OCI-LY3 (cell line): ENCODE measurements around the gene GALNT18.

ENCODE experiments used
- EZH2phosphoT487 ChIP-seq: fragments of 200-600 bp; shearing (Covaris generic); IDR thresholded peaks from 2 replicates; pipeline ENCODE4 v1.6.1; 2018; ENCODE audit warnings: antibody characterized with exemption, mixed run types, low read depth
- TF ChIP-seq, protein P1 (sequence below): fragments of 200-600, 300-600 bp; sonication (generic); IDR thresholded peaks from 2 replicates; pipeline ENCODE4 v1.5.1; 2014; ENCODE audit warnings: antibody characterized with exemption, low read length, low read depth

DNA sequence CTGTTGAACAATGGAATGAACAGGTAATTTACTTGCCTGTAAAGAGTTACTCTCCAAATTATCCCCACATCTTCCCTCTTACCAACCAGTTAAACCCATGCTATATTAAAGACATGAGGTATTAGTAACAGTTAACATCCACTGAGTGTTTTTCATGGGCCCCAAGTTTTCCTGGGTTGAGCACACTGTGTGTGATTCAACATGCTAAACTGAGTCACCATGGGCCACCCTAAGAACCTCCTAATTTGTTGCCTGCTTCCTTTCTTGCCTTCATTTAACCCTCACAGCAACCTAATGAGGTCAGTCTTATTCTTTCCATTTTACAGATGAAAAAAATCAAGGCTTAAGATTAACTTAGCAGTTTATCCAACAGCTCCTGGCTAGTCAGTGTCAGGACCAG is 51.0 kb downstream of the GALNT18 start:
- no peak for TF ChIP-seq EZH2phosphoT487
- TF ChIP-seq, protein P1, sequence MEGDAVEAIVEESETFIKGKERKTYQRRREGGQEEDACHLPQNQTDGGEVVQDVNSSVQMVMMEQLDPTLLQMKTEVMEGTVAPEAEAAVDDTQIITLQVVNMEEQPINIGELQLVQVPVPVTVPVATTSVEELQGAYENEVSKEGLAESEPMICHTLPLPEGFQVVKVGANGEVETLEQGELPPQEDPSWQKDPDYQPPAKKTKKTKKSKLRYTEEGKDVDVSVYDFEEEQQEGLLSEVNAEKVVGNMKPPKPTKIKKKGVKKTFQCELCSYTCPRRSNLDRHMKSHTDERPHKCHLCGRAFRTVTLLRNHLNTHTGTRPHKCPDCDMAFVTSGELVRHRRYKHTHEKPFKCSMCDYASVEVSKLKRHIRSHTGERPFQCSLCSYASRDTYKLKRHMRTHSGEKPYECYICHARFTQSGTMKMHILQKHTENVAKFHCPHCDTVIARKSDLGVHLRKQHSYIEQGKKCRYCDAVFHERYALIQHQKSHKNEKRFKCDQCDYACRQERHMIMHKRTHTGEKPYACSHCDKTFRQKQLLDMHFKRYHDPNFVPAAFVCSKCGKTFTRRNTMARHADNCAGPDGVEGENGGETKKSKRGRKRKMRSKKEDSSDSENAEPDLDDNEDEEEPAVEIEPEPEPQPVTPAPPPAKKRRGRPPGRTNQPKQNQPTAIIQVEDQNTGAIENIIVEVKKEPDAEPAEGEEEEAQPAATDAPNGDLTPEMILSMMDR: no peak
